Testis (tissue), 2 donors: ENCODE results near the gene GNB1L.

Source experiments
- POLR2A ChIP-seq: fragments of 450-650 bp; IDR thresholded peaks from one replicate; pipeline ENCODE4 v1.6.1; 2017; ENCODE audit warnings: antibody characterized with exemption, mild to moderate bottlenecking, moderate library complexity
- TF ChIP-seq, protein P1 (sequence below), 3 experiments: fragments of 450-650 bp in 2 of 3; fragments of 200-600 bp in 1 of 3; sonication (generic) in 1 of 3; IDR thresholded peaks; one replicate each; pipeline ENCODE4 v1.5.1; 2016 to 2019; ENCODE audit warnings: antibody characterized with exemption in 3 of 3, mild to moderate bottlenecking in 2 of 3, moderate library complexity in 1 of 3

DNA sequence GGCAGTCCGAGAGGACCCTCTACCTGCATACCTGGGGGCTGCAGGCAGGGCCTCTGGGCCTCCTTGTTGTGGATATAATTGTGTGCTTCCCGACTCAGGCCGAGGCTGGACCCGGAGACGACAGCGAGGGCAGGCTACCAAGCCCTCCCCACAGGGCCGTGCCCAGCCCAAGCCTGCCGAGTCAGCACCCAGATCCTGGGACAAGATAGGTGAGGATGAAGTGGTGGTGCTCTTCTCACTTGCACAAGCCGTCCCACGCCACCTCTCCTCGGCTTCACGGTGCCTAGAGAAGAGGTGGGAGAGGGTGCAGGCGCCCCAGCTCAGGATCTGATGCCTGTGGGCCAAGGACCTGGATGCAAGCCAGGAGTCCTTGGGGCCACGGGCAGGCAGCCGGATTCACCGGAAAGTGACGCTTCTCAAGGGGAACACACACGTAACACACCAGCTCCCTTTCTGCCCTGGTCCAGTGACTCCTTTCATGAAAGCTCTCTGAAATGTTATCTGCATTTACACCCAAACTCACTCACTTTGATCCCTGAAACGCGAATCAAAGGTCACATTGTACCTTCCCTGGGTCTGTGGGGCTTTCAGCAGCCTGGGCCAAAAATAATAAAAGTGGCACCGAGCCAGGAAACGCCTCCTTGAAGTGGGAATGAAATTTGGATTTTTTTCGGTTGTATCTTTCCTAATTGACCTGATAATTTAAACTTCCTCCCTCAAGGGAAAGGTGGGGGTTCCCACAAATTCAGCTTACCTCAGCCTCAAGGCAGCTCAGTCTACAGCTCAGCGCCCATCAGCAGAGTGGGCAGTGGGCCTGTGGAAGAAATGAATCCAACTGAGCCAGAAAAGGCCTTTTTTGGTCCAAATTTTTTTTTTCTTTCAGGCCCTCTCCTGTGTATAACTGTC is 1.1 kb upstream of the GNB1L start:
- TF ChIP-seq, protein P1, sequence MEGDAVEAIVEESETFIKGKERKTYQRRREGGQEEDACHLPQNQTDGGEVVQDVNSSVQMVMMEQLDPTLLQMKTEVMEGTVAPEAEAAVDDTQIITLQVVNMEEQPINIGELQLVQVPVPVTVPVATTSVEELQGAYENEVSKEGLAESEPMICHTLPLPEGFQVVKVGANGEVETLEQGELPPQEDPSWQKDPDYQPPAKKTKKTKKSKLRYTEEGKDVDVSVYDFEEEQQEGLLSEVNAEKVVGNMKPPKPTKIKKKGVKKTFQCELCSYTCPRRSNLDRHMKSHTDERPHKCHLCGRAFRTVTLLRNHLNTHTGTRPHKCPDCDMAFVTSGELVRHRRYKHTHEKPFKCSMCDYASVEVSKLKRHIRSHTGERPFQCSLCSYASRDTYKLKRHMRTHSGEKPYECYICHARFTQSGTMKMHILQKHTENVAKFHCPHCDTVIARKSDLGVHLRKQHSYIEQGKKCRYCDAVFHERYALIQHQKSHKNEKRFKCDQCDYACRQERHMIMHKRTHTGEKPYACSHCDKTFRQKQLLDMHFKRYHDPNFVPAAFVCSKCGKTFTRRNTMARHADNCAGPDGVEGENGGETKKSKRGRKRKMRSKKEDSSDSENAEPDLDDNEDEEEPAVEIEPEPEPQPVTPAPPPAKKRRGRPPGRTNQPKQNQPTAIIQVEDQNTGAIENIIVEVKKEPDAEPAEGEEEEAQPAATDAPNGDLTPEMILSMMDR (IDR thresholded peaks at IDR 0.05) = no peak
- TF ChIP-seq POLR2A = no peak
